Mesenchymal stem cell (in vitro differentiated cells and primary cell): ENCODE data around the gene ZNF592.

ENCODE experiments used
- DNase-seq: peaks from one replicate; pipeline ENCODE4 v3.0.0-alpha.2; 2013
- H2AFZ ChIP-seq: one replicate; pipeline ENCODE4 v1.6.1; 2013; ENCODE audit warnings: low read depth, mild to moderate bottlenecking, control low read depth, inconsistent platforms, low read length, moderate library complexity
- H2AK5ac ChIP-seq: 2 replicates; pipeline ENCODE4 v1.6.1; 2013; ENCODE audit warnings: low read length, moderate library complexity, mild to moderate bottlenecking, inconsistent platforms; ENCODE audit not compliant: severe bottlenecking
- H2BK120ac ChIP-seq: one replicate; pipeline ENCODE4 v1.6.1; 2013; ENCODE audit warnings: low read depth, mild to moderate bottlenecking, inconsistent platforms, low read length, moderate library complexity
- H2BK12ac ChIP-seq, 2 experiments: one replicate each; pipeline ENCODE4 v1.6.1; 2013; ENCODE audit warnings: inconsistent platforms in 2 of 2, low read length in 2 of 2, mild to moderate bottlenecking in 2 of 2, moderate library complexity in 2 of 2, control low read depth in 1 of 2
- H2BK15ac ChIP-seq: one replicate; pipeline ENCODE4 v1.6.1; 2013; ENCODE audit warnings: mild to moderate bottlenecking, low read depth, inconsistent platforms; ENCODE audit not compliant: poor library complexity, severe bottlenecking
- H2BK5ac ChIP-seq: 2 replicates; pipeline ENCODE4 v1.6.1; 2013; ENCODE audit warnings: low read depth, mild to moderate bottlenecking, low read length, control low read depth, inconsistent platforms; ENCODE audit not compliant: poor library complexity, severe bottlenecking
- H3K14ac ChIP-seq, 2 experiments: one replicate each; pipeline ENCODE4 v1.6.1; 2013; ENCODE audit warnings: inconsistent platforms in 2 of 2, low read length in 2 of 2, control low read depth in 1 of 2, mild to moderate bottlenecking in 1 of 2, moderate library complexity in 1 of 2
- H3K18ac ChIP-seq, 2 experiments: one replicate each; pipeline ENCODE4 v1.6.1; 2013; ENCODE audit warnings: inconsistent platforms in 2 of 2, low read length in 2 of 2, control low read depth in 1 of 2, low read depth in 1 of 2, mild to moderate bottlenecking in 1 of 2
- H3K23ac ChIP-seq, 2 experiments: one replicate each; pipeline ENCODE4 v1.6.1; 2013; ENCODE audit warnings: inconsistent platforms in 2 of 2, low read length in 2 of 2, mild to moderate bottlenecking in 2 of 2, moderate library complexity in 2 of 2, control low read depth in 1 of 2
- H3K27ac ChIP-seq: 2 replicates; pipeline ENCODE4 v1.5.1; 2013; ENCODE audit warnings: mild to moderate bottlenecking, moderate library complexity, low read length, control low read depth, inconsistent platforms; ENCODE audit not compliant: poor library complexity, severe bottlenecking
- H3K27me3 ChIP-seq, 2 experiments: 2 replicates each; pipeline versions ENCODE4 v1.6.1 to v1.7.0; 2013; ENCODE audit warnings: low read length in 2 of 2, mild to moderate bottlenecking in 2 of 2, moderate library complexity in 2 of 2, control low read depth in 1 of 2, inconsistent platforms in 1 of 2; ENCODE audit not compliant: control insufficient read depth in 1 of 2, insufficient read depth in 1 of 2
- H3K36me3 ChIP-seq, 2 experiments: 2 replicates each; pipeline versions ENCODE4 v1.6.1 to v1.7.0; 2013; ENCODE audit warnings: low read length in 2 of 2, control low read depth in 1 of 2, inconsistent platforms in 1 of 2, low read depth in 1 of 2, mild to moderate bottlenecking in 1 of 2; ENCODE audit not compliant: insufficient read depth in 2 of 2, control insufficient read depth in 1 of 2
- H3K4ac ChIP-seq, 2 experiments: one replicate each; pipeline ENCODE4 v1.6.1; 2013; ENCODE audit warnings: inconsistent platforms in 2 of 2, low read length in 2 of 2, mild to moderate bottlenecking in 2 of 2, moderate library complexity in 2 of 2, control low read depth in 1 of 2, low read depth in 1 of 2
- H3K4me1 ChIP-seq: 2 replicates; pipeline ENCODE4 v1.6.1; 2013; ENCODE audit warnings: low read depth, low read length, control low read depth; ENCODE audit not compliant: control insufficient read depth, insufficient read depth
- H3K4me2 ChIP-seq: 2 replicates; pipeline ENCODE4 v1.6.1; 2013; ENCODE audit warnings: low read length, mild to moderate bottlenecking, inconsistent platforms; ENCODE audit not compliant: poor library complexity, severe bottlenecking
- H3K4me3 ChIP-seq, 2 experiments: 2 replicates each; pipeline versions ENCODE4 v1.5.1 to v1.7.0; 2013; ENCODE audit warnings: low read length in 2 of 2, mild to moderate bottlenecking in 2 of 2, control low read depth in 1 of 2, low read depth in 1 of 2; ENCODE audit not compliant: insufficient read depth in 1 of 2
- H3K79me1 ChIP-seq: replicated peaks from 2 replicates; pipeline ENCODE4 v1.6.1; 2013; ENCODE audit warnings: mild to moderate bottlenecking, control low read depth, low read length, inconsistent platforms; ENCODE audit not compliant: poor library complexity, severe bottlenecking
- H3K9ac ChIP-seq: 2 replicates; pipeline ENCODE4 v1.7.0; 2013; ENCODE audit warnings: mild to moderate bottlenecking, low read length, moderate library complexity
- H3K9me3 ChIP-seq: 2 replicates; pipeline ENCODE4 v1.7.0; 2013; ENCODE audit warnings: mild to moderate bottlenecking, low read length; ENCODE audit not compliant: control insufficient read depth
- H4K8ac ChIP-seq: one replicate; pipeline ENCODE4 v1.6.1; 2013; ENCODE audit warnings: inconsistent platforms, mild to moderate bottlenecking, low read length, moderate library complexity
- H4K91ac ChIP-seq: one replicate; pipeline ENCODE4 v1.6.1; 2013; ENCODE audit warnings: mild to moderate bottlenecking, low read length, inconsistent platforms
- WGBS: methylation state at CpG from one replicate; pipeline ENCODE4 v1.1.7; 2013; ENCODE audit warnings: mixed read lengths; 5-methylcytosine and 5-hydroxymethylcytosine counted together

The ZNF592 gene

DNA sequence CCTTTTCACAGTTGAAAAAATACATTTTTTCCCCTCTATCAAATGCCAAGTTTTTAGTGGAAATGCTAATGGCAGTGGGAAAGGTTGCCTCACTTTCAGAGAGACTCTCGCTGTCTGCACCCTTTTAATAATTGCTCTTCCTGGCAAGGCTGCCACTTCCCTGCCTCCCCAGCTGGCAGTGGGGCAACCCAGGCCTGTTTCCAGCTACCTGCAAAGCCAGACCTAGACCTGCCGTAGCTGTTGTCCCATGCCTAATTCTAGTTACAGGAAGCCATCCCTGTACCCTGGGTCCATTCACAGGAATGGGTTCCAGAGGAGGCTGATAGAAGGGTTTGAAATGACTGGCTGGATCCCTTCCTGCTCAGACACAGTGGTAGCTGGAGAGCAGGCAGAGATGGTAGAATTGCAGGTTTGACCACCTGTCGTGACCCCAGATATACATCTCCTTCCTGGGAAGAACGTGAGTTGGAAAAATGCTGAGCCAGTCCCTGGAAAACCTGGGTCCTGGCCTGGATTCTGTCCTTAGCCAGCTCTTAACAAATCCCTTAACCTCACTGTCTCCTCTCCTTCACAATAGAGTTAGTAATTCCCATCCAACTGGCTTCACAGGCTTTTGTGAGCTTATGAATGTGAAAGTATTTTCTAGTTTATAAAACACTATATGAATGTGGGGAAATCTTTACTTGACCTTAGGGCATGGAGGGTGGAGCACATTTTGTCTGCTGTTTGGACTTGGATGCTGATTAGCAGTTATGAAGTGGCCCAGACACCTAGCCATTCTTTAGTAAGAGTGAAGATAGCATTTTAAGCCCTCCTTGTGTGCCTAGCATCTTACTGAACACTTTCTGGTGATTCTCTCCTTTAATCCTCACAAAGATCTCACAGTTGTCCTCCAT is 55.9 kb downstream of the ZNF592 start:
- H3K4ac ChIP-seq = no peak overlapping the region
- H3K27me3 ChIP-seq = no peaks in the 10 kb centered on the region

GRCh38 chr15:84805221-84805620 is 56.8 kb downstream of the ZNF592 start:
- no peak overlapping the region for H2BK5ac ChIP-seq
- no peak overlapping the region for H2BK15ac ChIP-seq
- H2BK120ac ChIP-seq = no peak overlapping the region
- no peak for DNase-seq
- no peak overlapping the region for H3K14ac ChIP-seq
- H3K4me2 ChIP-seq = no peak overlapping the region
- no peaks in the 10 kb centered on the region for H3K27me3 ChIP-seq
- H2AK5ac ChIP-seq = no peak overlapping the region
- peaks cover 3% of the 10 kb centered on the region for H3K4me1 ChIP-seq
- H3K4me3 ChIP-seq = no peak overlapping the region
- no peak overlapping the region for H2BK12ac ChIP-seq
- no peak overlapping the region for H2AFZ ChIP-seq
- WGBS = 100% methylated on average over 1 of the region's 1 CpG
- no peak overlapping the region for H4K8ac ChIP-seq
- no peak overlapping the region for H4K91ac ChIP-seq
- no peak overlapping the region for H3K4ac ChIP-seq
- H3K9ac ChIP-seq = no peak overlapping the region
- H3K36me3 ChIP-seq = peaks cover 39 to 62% of the 10 kb centered on the region in 2 experiments
- no peaks in the 10 kb centered on the region for H3K9me3 ChIP-seq
- H3K23ac ChIP-seq = no peak overlapping the region
- no peak overlapping the region for H3K18ac ChIP-seq
- H3K27ac ChIP-seq = no peak overlapping the region
- H3K79me1 ChIP-seq = peaks cover 13% of the 10 kb centered on the region

More for the DNA sequence above, 55.9 kb downstream of the ZNF592 start:
- 91% methylated on average over 4 of the region's 4 CpGs for WGBS
- Histone ChIP-seq H2BK15ac (no peak overlapping the region), H3K4me2 (no peak overlapping the region), H4K8ac (no peak overlapping the region), H3K4me3 (no peak overlapping the region), H2BK12ac (no peak overlapping the region), H3K14ac (peak overlapping the region in 1 of 2 experiments; percentile 24), H2BK120ac (no peak overlapping the region), H3K36me3 (peaks cover 49 to 71% of the 10 kb centered on the region in 2 experiments), H3K23ac (no peak overlapping the region), H3K4me1 (no peaks in the 10 kb centered on the region), H2AK5ac (no peak overlapping the region), H3K18ac (no peak overlapping the region), H2BK5ac (no peak overlapping the region), H3K9ac (no peak overlapping the region), H2AFZ (no peak overlapping the region), H4K91ac (no peak overlapping the region), H3K9me3 (no peaks in the 10 kb centered on the region), H3K27ac (no peak overlapping the region), H3K79me1 (peaks cover 22% of the 10 kb centered on the region)
- no peak for DNase-seq

GRCh38 chr15:84807228-84807627 is 58.8 kb downstream of the ZNF592 start:
- no peak overlapping the region for H3K27ac ChIP-seq
- no peaks in the 10 kb centered on the region for H3K27me3 ChIP-seq
- H3K9me3 ChIP-seq = no peaks in the 10 kb centered on the region
- H3K14ac ChIP-seq = no peak overlapping the region
- H3K4me1 ChIP-seq = peaks cover 4% of the 10 kb centered on the region
- H3K79me1 ChIP-seq = peaks cover 10% of the 10 kb centered on the region
- 95% methylated on average over 1 of the region's 3 CpGs for WGBS
- H3K4me3 ChIP-seq = no peak overlapping the region
- H3K23ac ChIP-seq = no peak overlapping the region
- H3K4ac ChIP-seq = no peak overlapping the region
- H3K9ac ChIP-seq = no peak overlapping the region
- H2AFZ ChIP-seq = no peak overlapping the region
- H2BK15ac ChIP-seq = no peak overlapping the region
- H3K18ac ChIP-seq = no peak overlapping the region
- H2AK5ac ChIP-seq = no peak overlapping the region
- no peak overlapping the region for H2BK5ac ChIP-seq
- H4K8ac ChIP-seq = no peak overlapping the region
- H2BK120ac ChIP-seq = no peak overlapping the region
- H4K91ac ChIP-seq = no peak overlapping the region
- peaks cover 23 to 44% of the 10 kb centered on the region in 2 experiments for H3K36me3 ChIP-seq
- H3K4me2 ChIP-seq = no peak overlapping the region
- no peak for DNase-seq
- H2BK12ac ChIP-seq = no peak overlapping the region

DNA sequence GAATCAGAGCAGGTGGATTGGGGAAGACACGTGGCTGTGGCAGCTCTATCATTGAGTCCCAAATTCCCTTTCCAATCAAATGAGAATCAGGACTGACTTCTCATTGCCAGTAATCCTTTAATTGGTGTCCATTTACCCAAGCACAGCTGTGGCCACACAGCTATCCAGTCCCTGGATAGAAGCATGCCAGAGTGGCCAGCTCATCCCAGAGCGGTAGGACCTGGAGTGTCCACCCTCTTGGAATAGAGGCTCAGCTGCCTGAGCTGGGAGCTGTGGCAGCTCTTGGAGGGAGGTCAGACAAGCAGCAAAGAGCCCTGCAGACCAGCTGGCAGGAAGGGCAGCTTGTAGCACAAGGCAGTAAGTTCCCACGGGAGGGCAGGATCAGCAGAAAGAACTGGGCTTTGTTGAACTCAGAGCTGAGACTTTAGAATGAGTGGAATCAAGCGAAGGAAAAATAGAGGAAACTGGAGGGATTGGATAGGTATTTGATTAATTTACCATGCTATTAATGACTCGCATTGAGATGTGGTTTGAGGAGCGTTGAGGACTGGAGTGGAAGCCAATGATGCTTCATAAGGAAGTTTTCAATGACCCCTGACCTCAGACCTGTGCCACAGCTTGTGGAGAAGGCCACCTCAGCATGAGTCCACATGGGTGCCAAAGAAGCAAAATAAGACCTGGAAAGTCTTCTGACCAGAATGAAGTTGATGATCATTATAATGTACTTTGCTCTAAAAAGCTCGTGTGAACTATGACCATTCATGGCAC is 61.9 kb downstream of the ZNF592 start:
- no peak overlapping the region for H3K4me3 ChIP-seq
- H4K91ac ChIP-seq = no peak overlapping the region
- H3K27ac ChIP-seq = no peak overlapping the region
- H2BK120ac ChIP-seq = no peak overlapping the region
- H2AK5ac ChIP-seq = no peak overlapping the region
- H3K27me3 ChIP-seq = no peaks in the 10 kb centered on the region
- H3K79me1 ChIP-seq = no peaks in the 10 kb centered on the region
- H3K23ac ChIP-seq = no peak overlapping the region
- no peaks in the 10 kb centered on the region for H3K9me3 ChIP-seq
- no peak overlapping the region for H3K4me2 ChIP-seq
- peaks cover 4 to 16% of the 10 kb centered on the region in 2 experiments for H3K36me3 ChIP-seq
- no peak overlapping the region for H3K14ac ChIP-seq
- DNase-seq = peak; percentile 51
- H4K8ac ChIP-seq = no peak overlapping the region
- no peak overlapping the region for H2BK15ac ChIP-seq
- peaks cover 4% of the 10 kb centered on the region for H3K4me1 ChIP-seq
- no peak overlapping the region for H2AFZ ChIP-seq
- no peak overlapping the region for H3K9ac ChIP-seq
- peak overlapping the region in 1 of 2 experiments; percentile 29 for H2BK12ac ChIP-seq
- no peak overlapping the region for H3K4ac ChIP-seq
- WGBS = 88% methylated on average over 7 of the region's 7 CpGs
- no peak overlapping the region for H2BK5ac ChIP-seq
- peak overlapping the region in 1 of 2 experiments; percentile 44 for H3K18ac ChIP-seq
